B cell (primary cell): ENCODE data around the gene SMLR1. TPM values are rescaled to one million over a fixed set of nuclear protein-coding genes. Genes with fewer than 3 reads are reported as not detected.

ENCODE experiments used
- ATAC-seq: fragments of 200-7000 bp; cut with Tn5 transposase; one replicate; pipeline ENCODE4 v1.10.0; 2021; ENCODE audit warnings: low read depth, mild to moderate bottlenecking, moderate number of reproducible peaks, moderate library complexity
- CTCF ChIA-PET: fragments of 350-600 bp; sonication (Branson Sonifier 250); formaldehyde crosslinking; loops from one replicate; lab custom pipeline; 2021; ENCODE audit warnings: antibody characterized with exemption, inconsistent platforms; lab: Charles Lee
- POLR2A ChIA-PET: fragments of 350-600 bp; sonication (Branson Sonifier 250); formaldehyde crosslinking; loops from one replicate; lab custom pipeline; 2021; ENCODE audit warnings: antibody characterized with exemption; lab: Charles Lee
- DNase-seq: peaks from one replicate; pipeline ENCODE4 v3.0.0; 2013
- H2AFZ ChIP-seq: 2 replicates; pipeline ENCODE4 v1.6.1; 2012; ENCODE audit warnings: mild to moderate bottlenecking, low read depth, low read length; ENCODE audit not compliant: insufficient read depth, poor library complexity, severe bottlenecking
- H3K27ac ChIP-seq, 2 donors: 1 replicate in 1 of 2; 2 replicates in 1 of 2; pipeline ENCODE4 v1.5.1; 2012 to 2013; ENCODE audit warnings: low read length in 2 of 2, mild to moderate bottlenecking in 2 of 2, moderate library complexity in 1 of 2
- H3K27me3 ChIP-seq, 4 experiments: fragments of 200-600 bp in 1 of 4; sonication (generic) in 1 of 4; replicated peaks in 1 of 4; 1 replicate in 2 of 4; 2 replicates in 2 of 4; pipeline versions ENCODE4 v1.6.1 to v1.7.0; 2013 to 2016; ENCODE audit warnings: low read length in 3 of 4, mild to moderate bottlenecking in 2 of 4, mixed read lengths in 1 of 4, moderate library complexity in 1 of 4; ENCODE audit not compliant: insufficient read depth in 4 of 4, control insufficient read depth in 3 of 4; ENCODE audit errors: control extremely low read depth in 1 of 4
- H3K36me3 ChIP-seq, 2 experiments: replicated peaks in 1 of 2; 1 replicate in 1 of 2; 2 replicates in 1 of 2; pipeline versions ENCODE4 v1.6.1 to v1.7.1; 2013; ENCODE audit warnings: low read length in 1 of 2; ENCODE audit not compliant: insufficient read depth in 2 of 2, control insufficient read depth in 1 of 2; ENCODE audit errors: control extremely low read depth in 1 of 2, extremely low read depth in 1 of 2
- H3K4me1 ChIP-seq, 2 donors: fragments of 200-600 bp in 1 of 2; sonication (generic) in 1 of 2; 1 replicate in 1 of 2; 2 replicates in 1 of 2; pipeline versions ENCODE4 v1.5.1 to v1.6.1; 2013 to 2017; ENCODE audit warnings: low read length in 2 of 2; ENCODE audit not compliant: control insufficient read depth in 2 of 2, insufficient read depth in 2 of 2
- H3K4me2 ChIP-seq: replicated peaks from 2 replicates; pipeline ENCODE3; 2012; ENCODE audit warnings: mild to moderate bottlenecking, low read depth, low read length; ENCODE audit not compliant: poor library complexity, severe bottlenecking
- H3K4me3 ChIP-seq, 5 experiments: fragments of 200-600 bp in 1 of 5; sonication (generic) in 1 of 5; 1 replicate in 3 of 5; 2 replicates in 2 of 5; pipeline versions ENCODE4 v1.5.1 to v1.7.0; 2011 to 2016; ENCODE audit warnings: low read length in 4 of 5, mild to moderate bottlenecking in 4 of 5, low read depth in 2 of 5, control low read depth in 1 of 5, moderate library complexity in 1 of 5; ENCODE audit not compliant: insufficient read depth in 1 of 5; ENCODE audit errors: control extremely low read depth in 1 of 5, extremely low read depth in 1 of 5
- H3K79me2 ChIP-seq: fragments of 200-600 bp; sonication (generic); one replicate; pipeline ENCODE4 v1.6.0; 2016; ENCODE audit warnings: low read length; ENCODE audit not compliant: control insufficient read depth, insufficient read depth
- H3K9ac ChIP-seq: fragments of 200-600 bp; sonication (generic); 2 replicates; pipeline ENCODE4 v1.6.1; 2017; ENCODE audit warnings: mild to moderate bottlenecking, low read length, moderate library complexity
- H3K9me3 ChIP-seq, 3 donors: one replicate each; pipeline versions ENCODE4 v1.6.1 to v1.7.1; 2013; ENCODE audit warnings: low read length in 2 of 3; ENCODE audit not compliant: control insufficient read depth in 2 of 3, insufficient read depth in 1 of 3; ENCODE audit errors: control extremely low read depth in 1 of 3
- H4K20me1 ChIP-seq: 2 replicates; pipeline ENCODE4 v1.6.0; 2012; ENCODE audit warnings: mild to moderate bottlenecking, low read length; ENCODE audit not compliant: insufficient read depth, control insufficient read depth, poor library complexity, severe bottlenecking
- H3K27ac Mint-ChIP-seq: one replicate; pipeline ENCODE4 v1.8.0; 2021; ENCODE audit warnings: mixed read lengths
- H3K27me3 Mint-ChIP-seq: one replicate; pipeline ENCODE4 v1.8.0; 2021; ENCODE audit warnings: mixed read lengths
- H3K4me1 Mint-ChIP-seq: one replicate; pipeline ENCODE4 v1.8.0; 2021; ENCODE audit warnings: mixed read lengths
- H3K4me3 Mint-ChIP-seq: one replicate; pipeline ENCODE4 v1.8.0; 2021; ENCODE audit warnings: mixed read lengths
- H3K9me3 Mint-ChIP-seq: one replicate; pipeline ENCODE4 v1.8.0; 2022; ENCODE audit warnings: mixed read lengths; ENCODE audit not compliant: insufficient read depth
- EZH2 ChIP-seq: IDR thresholded peaks from 2 replicates; pipeline ENCODE4 v1.6.1; 2012; ENCODE audit warnings: borderline replicate concordance, low read depth, mild to moderate bottlenecking, moderate library complexity, low read length; ENCODE audit not compliant: insufficient read depth, poor library complexity, severe bottlenecking
- WGBS: methylation state at CpG from one replicate; pipeline ENCODE4 v1.1.5; 2013; ENCODE audit warnings: missing lambda C conversion rate; ENCODE audit not compliant: insufficient coverage; 5-methylcytosine and 5-hydroxymethylcytosine counted together
- intact Hi-C: fragments of 100-400 bp; cut with micrococcal nuclease; formaldehyde crosslinking; loops from one replicate; pipeline ENCODE4 v1.10.0; 2022
- polyA plus RNA-seq: library from polyadenylated mRNA; depleted of rRNA; stranded (reverse); fragments of >200 nt; gene quantifications from 2 replicates; pipeline ENCODE4 v1.2.3, GENCODE V29; 2012
- total RNA-seq, 2 donors: library from RNA; stranded (reverse); fragments of 120-200 nt in 1 of 2; gene quantifications; 1 replicate in 1 of 2; 2 replicates in 1 of 2; pipeline versions ENCODE4 v1.2.3 to v1.2.4, GENCODE V29; 2013 to 2022
- TF ChIP-seq, protein P1 (sequence below): fragments of 200-600 bp; IDR thresholded peaks from one replicate; pipeline ENCODE4 v1.8.0; 2022; ENCODE audit warnings: antibody characterized with exemption, mild to moderate bottlenecking

The SMLR1 gene
- total and polyA plus RNA-seq, 2 donors (not counting 1 experiment from before 2014, with no cell fraction given): not detected

- Mint-ChIP-seq H3K27me3 (peaks cover 3% of the 10 kb centered on the region), H3K4me1 (no peaks in the 10 kb centered on the region), H3K27ac (no peak overlapping the region), H3K4me3 (no peak overlapping the region), H3K9me3 (no peaks in the 10 kb centered on the region)
- ATAC-seq (no peak), DNase-seq (no peak)
- ChIA-PET POLR2A (no interaction called here), CTCF (no interaction called here)
- H3K9ac ChIP-seq: no peak overlapping the region
- H3K4me1 ChIP-seq: no peaks in the 10 kb centered on the region
- no peak overlapping the region for H3K4me2 ChIP-seq
- no peaks in the 10 kb centered on the region for H3K79me2 ChIP-seq
- H3K27ac ChIP-seq: no peak overlapping the region
- no CpG with 5 or more reads among the region's 2 CpGs for WGBS
- no peaks in the 10 kb centered on the region for H3K9me3 ChIP-seq
- H2AFZ ChIP-seq: no peak overlapping the region
- H3K4me3 ChIP-seq: no peak overlapping the region
- H3K36me3 ChIP-seq: no peaks in the 10 kb centered on the region
- no peaks in the 10 kb centered on the region for H3K27me3 ChIP-seq
- TF ChIP-seq, protein P1, sequence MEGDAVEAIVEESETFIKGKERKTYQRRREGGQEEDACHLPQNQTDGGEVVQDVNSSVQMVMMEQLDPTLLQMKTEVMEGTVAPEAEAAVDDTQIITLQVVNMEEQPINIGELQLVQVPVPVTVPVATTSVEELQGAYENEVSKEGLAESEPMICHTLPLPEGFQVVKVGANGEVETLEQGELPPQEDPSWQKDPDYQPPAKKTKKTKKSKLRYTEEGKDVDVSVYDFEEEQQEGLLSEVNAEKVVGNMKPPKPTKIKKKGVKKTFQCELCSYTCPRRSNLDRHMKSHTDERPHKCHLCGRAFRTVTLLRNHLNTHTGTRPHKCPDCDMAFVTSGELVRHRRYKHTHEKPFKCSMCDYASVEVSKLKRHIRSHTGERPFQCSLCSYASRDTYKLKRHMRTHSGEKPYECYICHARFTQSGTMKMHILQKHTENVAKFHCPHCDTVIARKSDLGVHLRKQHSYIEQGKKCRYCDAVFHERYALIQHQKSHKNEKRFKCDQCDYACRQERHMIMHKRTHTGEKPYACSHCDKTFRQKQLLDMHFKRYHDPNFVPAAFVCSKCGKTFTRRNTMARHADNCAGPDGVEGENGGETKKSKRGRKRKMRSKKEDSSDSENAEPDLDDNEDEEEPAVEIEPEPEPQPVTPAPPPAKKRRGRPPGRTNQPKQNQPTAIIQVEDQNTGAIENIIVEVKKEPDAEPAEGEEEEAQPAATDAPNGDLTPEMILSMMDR: no peak
- no peak for TF ChIP-seq EZH2
- H4K20me1 ChIP-seq: no peaks in the 10 kb centered on the region
- intact Hi-C loops: no loop called here
These were observed 43.6 kb upstream of the SMLR1 start for GRCh38 chr6:130783416-130784107.

GRCh38 chr6:130787726-130788500 is 39.3 kb upstream of the SMLR1 start:
- no peaks in the 10 kb centered on the region for H3K4me1 Mint-ChIP-seq
- WGBS: 0% methylated on average over 1 of the region's 3 CpGs
- Histone ChIP-seq H2AFZ (no peak overlapping the region), H3K4me2 (no peak overlapping the region), H3K4me3 (no peak overlapping the region), H3K9ac (no peak overlapping the region), H3K36me3 (no peaks in the 10 kb centered on the region), H3K27me3 (no peaks in the 10 kb centered on the region), H3K27ac (no peak overlapping the region), H3K4me1 (no peaks in the 10 kb centered on the region), H3K9me3 (no peaks in the 10 kb centered on the region), H4K20me1 (no peaks in the 10 kb centered on the region), H3K79me2 (no peaks in the 10 kb centered on the region)
- H3K4me3 Mint-ChIP-seq: no peak overlapping the region
- ChIA-PET CTCF (no interaction called here), POLR2A (no interaction called here)
- ATAC-seq (no peak), DNase-seq (no peak)
- no peaks in the 10 kb centered on the region for H3K9me3 Mint-ChIP-seq
- TF ChIP-seq EZH2: no peak
- TF ChIP-seq, protein P1: no peak
- H3K27me3 Mint-ChIP-seq: peaks cover 3% of the 10 kb centered on the region
- intact Hi-C loops: no loop called here
- no peak overlapping the region for H3K27ac Mint-ChIP-seq
